DND-41 (cell line): ENCODE results near the gene ST6GALNAC3.

Source experiments
- ATAC-seq: fragments of 200-7000 bp; cut with Tn5 transposase; 3 replicates; pipeline ENCODE4 v1.9.1; 2021; ENCODE audit warnings: low read depth; ENCODE audit not compliant: insufficient read depth
- DNase-seq: peaks from one replicate; pipeline ENCODE4 v3.0.0-alpha.2; 2020
- H2AFZ ChIP-seq: 2 replicates; pipeline ENCODE4 v1.6.0; 2012; ENCODE audit warnings: low read depth, low read length
- H3K27ac ChIP-seq: 2 replicates; pipeline ENCODE4 v1.5.1; 2012; ENCODE audit warnings: low read length, inconsistent platforms
- H3K27me3 ChIP-seq: fragments of 200-600 bp; sonication (generic); 2 replicates; pipeline ENCODE4 v1.6.0; 2012; ENCODE audit warnings: low read length, mild to moderate bottlenecking, inconsistent platforms; ENCODE audit not compliant: insufficient read depth, poor library complexity
- H3K36me3 ChIP-seq: 2 replicates; pipeline ENCODE4 v1.5.1; 2012; ENCODE audit warnings: low read length, inconsistent platforms; ENCODE audit not compliant: insufficient read depth
- H3K4me1 ChIP-seq: 2 replicates; pipeline ENCODE4 v1.5.1; 2012; ENCODE audit warnings: mild to moderate bottlenecking, low read length; ENCODE audit not compliant: insufficient read depth
- H3K4me2 ChIP-seq: 2 replicates; pipeline ENCODE4 v1.6.0; 2012; ENCODE audit warnings: mild to moderate bottlenecking, moderate library complexity, low read length, inconsistent platforms; ENCODE audit not compliant: insufficient read depth
- H3K4me3 ChIP-seq, 2 experiments: fragments of 200-600 bp in 1 of 2; shearing (Covaris generic) in 1 of 2; 2 replicates each; pipeline ENCODE4 v1.5.1; 2012 to 2016; ENCODE audit warnings: inconsistent platforms in 2 of 2, low read length in 2 of 2, mild to moderate bottlenecking in 2 of 2, low read depth in 1 of 2, moderate library complexity in 1 of 2
- H3K79me2 ChIP-seq: 2 replicates; pipeline ENCODE4 v1.6.0; 2012; ENCODE audit warnings: low read length, inconsistent platforms; ENCODE audit not compliant: insufficient read depth
- H3K9ac ChIP-seq: 2 replicates; pipeline ENCODE4 v1.6.0; 2012; ENCODE audit warnings: low read depth, mild to moderate bottlenecking, inconsistent platforms, low read length, moderate library complexity
- H3K9me3 ChIP-seq: 2 replicates; pipeline ENCODE4 v1.5.1; 2012; ENCODE audit warnings: low read length, moderate library complexity, mild to moderate bottlenecking, inconsistent platforms; ENCODE audit not compliant: insufficient read depth, severe bottlenecking
- H4K20me1 ChIP-seq: 2 replicates; pipeline ENCODE4 v1.6.0; 2012; ENCODE audit warnings: low read length; ENCODE audit not compliant: insufficient read depth
- CTCF ChIP-seq: IDR thresholded peaks from 2 replicates; pipeline ENCODE4 v1.5.1; 2012; ENCODE audit warnings: borderline replicate concordance, low read length, moderate library complexity, mild to moderate bottlenecking; ENCODE audit not compliant: poor library complexity, severe bottlenecking; ENCODE audit errors: extremely low read depth
- EZH2 ChIP-seq: IDR thresholded peaks from 3 replicates; pipeline ENCODE4 v1.6.1; 2012; ENCODE audit warnings: borderline replicate concordance, low read depth, mild to moderate bottlenecking, moderate library complexity, low read length, inconsistent platforms; ENCODE audit not compliant: severe bottlenecking

Gene ST6GALNAC3

GRCh38 chr1:76470166-76470565, 395.6 kb downstream of the ST6GALNAC3 start:
- Histone ChIP-seq H3K4me3 (no peak overlapping the region), H4K20me1 (no peaks in the 10 kb centered on the region), H3K4me1 (no peaks in the 10 kb centered on the region), H3K27ac (no peak overlapping the region), H3K27me3 (no peaks in the 10 kb centered on the region), H3K9me3 (no peaks in the 10 kb centered on the region), H2AFZ (no peak overlapping the region), H3K4me2 (no peak overlapping the region), H3K36me3 (no peaks in the 10 kb centered on the region), H3K9ac (no peak overlapping the region), H3K79me2 (no peaks in the 10 kb centered on the region)
- ATAC-seq (no peak), DNase-seq (no peak)
- TF ChIP-seq CTCF (no peak), EZH2 (no peak)

GRCh38 chr1:76471536-76471935, 397.0 kb downstream of the ST6GALNAC3 start:
- H3K4me3 ChIP-seq: no peak overlapping the region
- no peaks in the 10 kb centered on the region for H4K20me1 ChIP-seq
- H3K4me1 ChIP-seq: no peaks in the 10 kb centered on the region
- H3K9me3 ChIP-seq: no peaks in the 10 kb centered on the region
- H3K27me3 ChIP-seq: no peaks in the 10 kb centered on the region
- H3K79me2 ChIP-seq: no peaks in the 10 kb centered on the region
- no peak overlapping the region for H3K27ac ChIP-seq
- no peak overlapping the region for H3K9ac ChIP-seq
- H3K36me3 ChIP-seq: no peaks in the 10 kb centered on the region
- no peak overlapping the region for H3K4me2 ChIP-seq
- H2AFZ ChIP-seq: no peak overlapping the region
- ATAC-seq: no peak
- no peak for DNase-seq
- TF ChIP-seq CTCF: no peak
- no peak for TF ChIP-seq EZH2

DNA sequence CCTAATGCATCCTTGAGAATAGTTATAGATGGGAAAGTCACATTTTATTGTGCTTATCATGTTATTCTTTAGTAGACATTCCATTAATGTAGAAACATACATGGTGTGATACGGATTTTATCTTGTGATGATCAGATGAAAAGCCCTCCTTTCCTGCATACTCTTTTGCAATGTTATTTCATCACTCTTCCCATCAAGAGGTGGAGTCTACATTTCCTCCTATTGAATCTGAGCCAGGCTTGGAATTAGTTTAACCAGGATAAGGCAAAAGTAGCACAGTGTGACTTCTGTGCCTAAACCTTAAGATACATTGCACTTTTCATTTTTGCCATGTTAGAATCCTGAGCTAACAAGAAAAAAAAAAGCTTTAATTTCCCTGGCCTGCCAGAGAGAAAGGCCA, 399.0 kb downstream of the ST6GALNAC3 start:
- no peak for ATAC-seq
- Histone ChIP-seq H3K4me1 (no peaks in the 10 kb centered on the region), H2AFZ (no peak overlapping the region), H4K20me1 (no peaks in the 10 kb centered on the region), H3K79me2 (no peaks in the 10 kb centered on the region), H3K36me3 (no peaks in the 10 kb centered on the region), H3K9ac (no peak overlapping the region), H3K27me3 (no peaks in the 10 kb centered on the region), H3K4me3 (no peak overlapping the region), H3K9me3 (no peaks in the 10 kb centered on the region), H3K27ac (no peak overlapping the region), H3K4me2 (no peak overlapping the region)
- TF ChIP-seq EZH2 (no peak), CTCF (no peak)
- no peak for DNase-seq

DNA sequence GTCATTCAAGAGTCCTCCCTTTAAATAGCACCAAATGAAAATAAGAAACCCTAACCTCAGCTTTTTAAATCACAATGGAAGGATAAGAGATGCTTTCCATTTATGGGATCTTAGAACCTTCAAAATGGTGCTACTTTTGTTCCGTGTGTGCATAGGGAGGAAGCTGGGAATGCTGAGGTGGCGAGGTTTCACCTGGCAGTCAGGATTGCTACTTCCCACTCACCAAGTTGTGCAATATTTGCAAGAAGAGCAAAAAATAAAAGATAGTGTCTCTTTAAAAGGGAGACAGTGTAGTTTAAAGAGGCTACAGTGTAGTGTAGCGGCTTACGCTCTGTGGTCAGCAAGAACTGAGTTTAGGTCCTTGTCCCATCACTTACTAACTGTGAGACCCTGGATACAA, 400.4 kb downstream of the ST6GALNAC3 start:
- H3K4me3 ChIP-seq: no peak overlapping the region
- H3K4me1 ChIP-seq: no peaks in the 10 kb centered on the region
- no peak for ATAC-seq
- no peak overlapping the region for H3K9ac ChIP-seq
- no peak for DNase-seq
- no peak for TF ChIP-seq CTCF
- no peak for TF ChIP-seq EZH2
- no peaks in the 10 kb centered on the region for H3K9me3 ChIP-seq
- no peaks in the 10 kb centered on the region for H3K36me3 ChIP-seq
- H2AFZ ChIP-seq: no peak overlapping the region
- no peaks in the 10 kb centered on the region for H3K27me3 ChIP-seq
- no peak overlapping the region for H3K4me2 ChIP-seq
- no peaks in the 10 kb centered on the region for H4K20me1 ChIP-seq
- H3K79me2 ChIP-seq: no peaks in the 10 kb centered on the region
- H3K27ac ChIP-seq: no peak overlapping the region
